GM19328 (cell line): ENCODE results near the gene PRRT3.
"Not testable (repeated sequence)": the region's sequence is repeated elsewhere in the genome, so short reads cannot be mapped to it uniquely, and the experiment has no call there.

ENCODE experiments used
- ATAC-seq: cut with Tn5 transposase; IDR thresholded peaks from one replicate; pipeline ENCODE4 v1.9.1; 2021; ENCODE audit warnings: mild to moderate bottlenecking, moderate library complexity; ENCODE audit not compliant: unreplicated experiment

PRRT3 gene

DNA sequence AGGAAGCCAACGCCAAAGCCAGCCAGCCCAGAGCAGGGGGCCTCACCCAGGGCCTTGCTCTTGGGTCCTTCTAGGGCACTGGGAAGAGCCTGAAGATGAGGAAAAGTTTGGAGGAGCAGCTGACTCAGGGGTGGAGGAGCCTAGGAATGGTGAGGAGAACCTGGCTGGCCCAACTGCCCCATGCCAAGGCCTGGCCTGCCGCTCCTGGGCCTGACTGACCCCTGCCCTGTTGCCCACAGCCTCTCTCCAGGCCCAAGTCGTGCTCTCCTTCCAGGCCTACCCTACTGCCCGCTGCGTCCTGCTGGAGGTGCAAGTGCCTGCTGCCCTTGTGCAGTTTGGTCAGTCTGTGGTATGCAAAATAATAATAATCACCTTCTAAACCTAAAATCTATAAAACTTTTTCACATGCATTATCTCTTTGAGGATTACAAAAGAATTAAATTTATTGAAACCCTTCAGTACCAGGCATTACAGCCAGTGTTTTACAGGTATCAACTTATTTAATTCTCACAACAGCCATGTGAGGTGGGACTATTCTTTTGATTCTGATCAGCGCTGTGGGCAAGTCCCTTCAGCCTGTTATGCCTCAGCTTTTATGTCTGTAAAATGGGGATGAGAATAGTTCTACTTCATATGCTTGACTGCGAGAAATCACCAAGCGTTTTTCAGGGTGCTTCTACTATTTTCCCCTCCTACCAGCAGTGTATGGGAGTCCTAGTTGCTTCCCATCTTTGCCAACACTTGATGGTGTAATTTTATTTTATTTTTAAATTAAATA, 33.8 kb downstream of the PRRT3 start:
- no peak for ATAC-seq

DNA sequence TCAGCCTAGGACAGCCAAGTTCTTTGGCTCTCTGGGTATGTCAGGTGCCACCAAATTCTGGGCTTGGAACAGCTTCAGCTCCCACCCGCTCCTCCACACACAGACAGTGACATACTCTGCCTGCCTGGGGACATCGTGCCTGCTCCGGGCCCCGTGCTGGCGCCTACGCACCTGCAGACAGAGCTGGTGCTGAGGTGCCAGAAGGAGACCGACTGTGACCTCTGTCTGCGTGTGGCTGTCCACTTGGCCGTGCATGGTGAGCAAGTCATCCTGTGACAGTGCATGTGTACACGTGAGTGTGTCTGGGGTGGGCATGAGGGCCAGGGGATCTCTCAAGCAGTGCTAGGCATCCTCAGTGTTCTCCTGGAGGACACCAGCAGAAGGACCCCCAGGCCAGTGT, 34.4 kb downstream of the PRRT3 start:
- ATAC-seq = no peak

DNA sequence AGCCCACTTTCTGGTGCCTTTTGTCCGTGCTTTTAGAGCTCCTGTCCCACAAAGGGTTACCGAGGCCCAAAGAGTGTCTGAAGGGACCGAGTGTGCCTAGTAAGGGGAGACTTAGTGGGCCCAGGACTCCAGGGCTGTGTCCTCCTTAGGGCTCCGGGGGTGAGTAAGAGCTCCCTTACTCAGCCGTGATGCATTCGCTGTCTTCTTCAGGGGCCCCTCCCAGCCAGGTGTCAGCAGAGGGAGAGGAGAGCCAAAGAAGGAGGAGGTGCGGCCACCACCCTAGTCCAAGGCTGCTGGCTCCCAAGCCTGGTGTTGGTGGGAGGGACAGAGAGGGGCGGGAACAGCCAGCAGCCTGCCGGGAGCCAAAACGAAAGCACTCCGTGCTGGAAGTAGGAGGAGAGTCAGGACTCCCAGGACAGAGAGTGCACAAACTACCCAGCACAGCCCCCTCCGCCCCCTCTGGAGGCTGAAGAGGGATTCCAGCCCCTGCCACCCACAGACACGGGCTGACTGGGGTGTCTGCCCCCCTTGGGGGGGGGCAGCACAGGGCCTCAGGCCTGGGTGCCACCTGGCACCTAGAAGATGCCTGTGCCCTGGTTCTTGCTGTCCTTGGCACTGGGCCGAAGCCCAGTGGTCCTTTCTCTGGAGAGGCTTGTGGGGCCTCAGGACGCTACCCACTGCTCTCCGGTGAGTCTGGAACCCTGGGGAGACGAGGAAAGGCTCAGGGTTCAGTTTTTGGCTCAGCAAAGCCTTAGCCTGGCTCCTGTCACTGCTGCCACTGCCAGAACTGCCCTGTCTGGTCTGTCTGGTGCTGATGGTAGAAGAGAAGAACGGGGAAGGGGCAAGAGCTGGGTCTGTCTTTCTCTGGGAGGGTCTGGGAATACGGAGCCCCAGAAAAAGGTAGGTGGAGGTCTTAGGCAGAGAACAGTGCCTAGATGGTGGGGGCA, 35.2 kb downstream of the PRRT3 start, which contains the start of gene IL17RC:
IL17RC (plus strand) TSS at position 365 of the 947 bp plus-strand sequence; CDS start at position 583, 218 bp downstream.
- ATAC-seq = no peak

DNA sequence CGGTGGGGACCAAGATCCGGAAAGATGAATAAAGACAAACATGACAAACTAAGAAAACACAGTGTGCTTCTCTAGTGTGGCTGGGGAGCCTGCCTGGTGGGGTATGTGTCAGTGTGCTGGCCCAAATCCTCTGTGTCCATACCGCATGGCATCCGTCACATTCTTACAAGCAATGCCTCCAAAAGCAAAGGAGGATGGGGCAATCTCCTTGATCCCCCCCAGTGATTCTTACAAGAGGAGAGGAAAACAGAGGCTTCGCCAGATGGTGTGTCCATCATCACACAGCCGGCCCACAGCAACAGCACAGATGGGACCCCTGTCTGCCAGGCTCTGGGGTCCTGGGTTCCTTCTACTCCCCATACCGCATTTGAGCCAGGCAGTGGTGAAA, 35.9 kb downstream of the PRRT3 start:
- no peak for ATAC-seq

DNA sequence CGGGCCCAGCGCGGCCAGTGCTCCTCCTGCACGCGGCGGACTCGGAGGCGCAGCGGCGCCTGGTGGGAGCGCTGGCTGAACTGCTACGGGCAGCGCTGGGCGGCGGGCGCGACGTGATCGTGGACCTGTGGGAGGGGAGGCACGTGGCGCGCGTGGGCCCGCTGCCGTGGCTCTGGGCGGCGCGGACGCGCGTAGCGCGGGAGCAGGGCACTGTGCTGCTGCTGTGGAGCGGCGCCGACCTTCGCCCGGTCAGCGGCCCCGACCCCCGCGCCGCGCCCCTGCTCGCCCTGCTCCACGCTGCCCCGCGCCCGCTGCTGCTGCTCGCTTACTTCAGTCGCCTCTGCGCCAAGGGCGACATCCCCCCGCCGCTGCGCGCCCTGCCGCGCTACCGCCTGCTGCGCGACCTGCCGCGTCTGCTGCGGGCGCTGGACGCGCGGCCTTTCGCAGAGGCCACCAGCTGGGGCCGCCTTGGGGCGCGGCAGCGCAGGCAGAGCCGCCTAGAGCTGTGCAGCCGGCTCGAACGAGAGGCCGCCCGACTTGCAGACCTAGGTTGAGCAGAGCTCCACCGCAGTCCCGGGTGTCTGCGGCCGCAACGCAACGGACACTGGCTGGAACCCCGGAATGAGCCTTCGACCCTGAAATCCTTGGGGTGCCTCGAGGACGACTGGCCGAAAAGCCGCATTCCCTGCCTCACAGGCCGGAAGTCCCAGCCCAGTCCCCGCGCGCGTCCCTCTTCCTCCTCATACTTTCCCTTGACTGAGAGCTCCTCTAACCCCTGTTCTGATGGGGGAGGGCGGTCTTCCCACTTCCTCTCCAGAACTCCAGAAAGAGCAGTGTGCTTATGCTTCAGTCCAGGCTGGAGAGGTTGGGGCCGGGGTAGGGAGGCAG, 36.7 kb downstream of the PRRT3 start:
- no peak for ATAC-seq

DNA sequence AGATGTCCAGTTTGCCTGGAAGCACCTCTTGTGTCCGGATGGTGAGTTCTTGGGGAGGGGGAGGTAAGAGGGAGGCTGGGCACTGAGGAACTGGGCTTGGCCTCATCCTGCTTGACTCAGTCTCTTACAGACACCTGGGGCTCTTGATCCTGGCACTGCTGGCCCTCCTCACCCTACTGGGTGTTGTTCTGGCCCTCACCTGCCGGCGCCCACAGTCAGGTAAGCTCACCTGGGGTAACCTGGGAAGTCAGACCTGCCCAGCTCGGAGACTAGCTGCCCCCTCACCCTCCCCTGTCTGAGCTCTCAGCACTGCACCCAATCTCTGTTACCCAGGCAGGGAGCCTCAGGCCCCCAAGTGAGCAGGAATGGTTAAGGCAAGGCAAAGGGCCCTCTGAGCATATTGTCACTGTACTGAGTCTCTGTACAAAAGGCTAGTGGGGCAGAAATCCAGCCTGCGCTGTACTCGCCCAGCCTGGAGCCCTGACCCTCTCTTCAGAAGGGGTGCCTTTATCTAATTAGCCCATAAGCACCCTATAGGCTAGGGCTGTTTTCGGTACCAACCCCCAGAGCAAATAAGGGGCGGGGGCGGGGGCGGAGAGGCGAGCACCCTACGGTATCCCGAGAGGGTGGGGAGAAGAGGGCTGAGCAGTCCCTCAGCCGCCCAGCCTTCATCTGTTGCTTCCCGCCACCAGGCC, 37.5 kb downstream of the PRRT3 start:
- no peak for ATAC-seq

DNA sequence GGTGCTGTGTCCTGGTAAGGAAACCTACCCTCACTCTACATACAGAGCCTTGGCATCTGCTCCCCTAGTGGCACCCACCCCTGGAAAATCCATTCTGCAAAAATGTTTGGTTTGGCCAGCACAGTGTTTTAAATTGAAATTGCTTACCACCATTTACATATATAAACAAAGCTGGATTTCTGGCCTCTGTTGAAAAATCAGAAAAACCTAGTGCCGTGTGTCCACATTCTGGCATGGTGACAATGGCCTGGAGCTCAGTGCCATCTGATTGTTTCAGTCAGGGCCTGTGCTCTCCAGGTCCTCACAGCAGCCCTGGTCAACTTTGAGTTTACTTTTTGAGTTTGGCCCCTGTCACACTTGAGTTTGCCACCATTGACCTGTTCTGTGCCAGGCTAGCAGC, 38.2 kb downstream of the PRRT3 start:
- no peak for ATAC-seq

DNA sequence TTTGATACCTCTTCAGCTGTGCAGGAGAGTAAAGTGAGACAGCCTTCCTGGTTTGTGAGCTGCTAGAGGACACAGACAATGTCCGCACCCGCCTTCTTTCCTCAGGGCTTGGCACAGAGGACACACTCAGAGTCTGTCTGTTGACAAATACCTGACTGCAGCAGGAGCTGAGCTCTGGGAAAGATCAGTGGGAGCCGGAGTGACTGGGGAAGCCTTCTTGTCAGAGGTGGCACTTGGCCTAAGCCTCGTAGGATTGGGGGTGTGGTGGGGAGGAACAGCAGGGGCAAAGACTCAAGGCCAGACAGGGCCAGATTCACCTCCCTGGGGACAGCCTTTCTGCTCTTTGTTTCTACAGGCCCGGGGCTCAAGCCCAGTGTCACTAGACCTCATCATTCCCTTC, 38.6 kb downstream of the PRRT3 start:
- no peak for ATAC-seq

DNA sequence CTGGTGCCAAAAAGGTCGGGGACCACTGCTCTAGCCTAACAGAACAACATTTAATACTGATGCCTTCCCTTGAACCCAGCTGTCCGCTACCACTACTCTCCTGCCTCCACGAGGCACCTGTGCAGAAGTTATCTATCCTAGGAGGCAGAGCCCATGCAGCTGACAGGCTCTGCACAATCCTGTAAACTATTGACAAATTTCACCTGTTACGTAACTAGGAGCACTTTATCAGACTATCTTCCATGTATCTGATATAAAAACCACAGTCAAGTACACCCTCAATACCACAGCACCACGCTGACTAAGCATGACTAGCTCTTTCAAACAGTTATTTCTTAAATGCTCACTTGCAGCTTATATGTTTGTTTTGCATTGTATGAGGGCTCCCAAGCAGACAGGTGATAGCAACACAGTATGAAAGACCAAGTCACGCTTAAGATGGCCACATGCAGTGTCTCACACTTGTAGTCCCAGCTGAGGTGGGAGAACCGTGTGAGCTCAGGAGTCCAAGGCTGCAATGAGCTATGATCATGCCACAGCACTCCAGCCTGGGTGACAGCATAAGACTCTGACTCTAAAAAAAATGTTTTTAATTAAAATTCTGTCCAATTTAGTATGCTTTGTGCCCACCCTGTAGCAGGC, 39.8 kb downstream of the PRRT3 start:
- ATAC-seq = no peak

DNA sequence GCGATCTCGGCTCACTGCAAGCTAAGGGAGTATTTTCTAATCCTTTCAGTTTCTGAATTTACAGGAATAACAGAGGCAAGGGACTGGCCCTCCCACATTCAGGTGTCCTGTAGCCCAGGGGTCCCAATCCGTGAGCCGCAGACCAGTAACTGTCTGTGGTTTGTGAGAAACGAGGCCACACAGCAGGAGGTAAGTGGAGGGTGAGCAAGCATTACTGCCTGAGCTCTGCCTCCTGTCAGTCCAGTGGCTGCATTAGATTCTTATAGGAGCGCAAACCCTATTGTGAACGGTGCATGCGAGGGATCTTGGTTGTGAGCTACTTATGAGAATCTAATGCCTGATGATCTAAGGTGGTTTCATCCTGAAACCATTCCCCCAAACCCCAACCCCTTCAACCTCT, 40.3 kb downstream of the PRRT3 start:
- ATAC-seq = no peak

DNA sequence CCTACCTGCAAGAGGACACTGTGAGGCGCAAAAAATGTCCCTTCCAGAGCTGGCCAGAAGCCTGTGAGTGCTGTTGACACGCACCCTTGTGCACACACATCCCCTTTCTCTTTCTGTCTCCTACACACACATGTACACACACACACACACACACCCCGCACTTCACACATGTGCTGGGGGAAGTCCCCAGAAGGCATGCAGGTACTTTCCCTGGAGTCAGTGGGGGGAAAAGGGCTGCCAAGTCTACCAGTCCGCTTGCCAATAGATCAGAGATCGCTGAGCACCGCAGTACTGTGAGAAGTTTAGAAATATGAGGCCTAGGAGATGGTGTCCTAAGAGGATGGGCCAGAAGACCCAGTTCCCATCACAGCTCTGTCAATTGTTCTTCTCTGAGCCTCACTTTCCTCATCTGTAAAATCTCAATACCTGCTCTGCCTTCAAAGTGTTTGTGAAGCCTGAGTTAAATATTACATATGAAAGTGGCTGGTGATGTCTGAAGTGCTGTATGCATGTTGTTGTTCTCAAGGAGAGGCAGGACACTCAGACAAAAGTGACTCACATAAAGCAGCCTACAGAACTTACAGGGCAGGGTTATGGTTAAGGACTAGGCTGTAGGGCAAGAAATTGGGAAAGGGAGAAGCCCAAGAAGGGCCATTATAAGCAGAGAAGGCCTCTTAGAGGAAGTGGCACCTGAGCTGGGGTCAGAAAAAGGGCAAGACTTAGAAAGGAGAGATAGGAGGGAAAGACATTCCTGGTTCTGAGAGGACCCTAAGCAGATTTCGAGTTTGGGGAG, 42.8 kb downstream of the PRRT3 start:
- ATAC-seq = no peak

DNA sequence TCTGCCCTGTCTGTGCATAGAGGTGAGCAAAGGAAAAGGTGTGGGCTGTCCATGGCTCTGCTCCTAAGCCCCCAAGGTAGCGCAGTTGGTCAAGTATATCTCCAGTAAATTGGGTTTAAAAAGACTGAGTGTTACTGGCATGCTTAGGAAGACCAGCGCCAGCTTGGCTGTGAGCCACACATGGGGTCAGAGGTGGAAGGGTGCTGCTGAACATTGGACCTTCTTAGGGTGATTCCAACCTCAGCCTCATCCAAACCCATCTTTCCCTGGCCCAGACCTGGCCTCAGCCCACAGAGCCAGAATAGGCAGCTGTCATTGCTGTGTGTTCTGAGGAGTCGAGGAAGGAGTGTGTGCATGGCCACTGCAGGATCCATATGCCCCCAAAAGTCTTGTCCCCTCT, 43.9 kb downstream of the PRRT3 start:
- ATAC-seq = no peak

DNA sequence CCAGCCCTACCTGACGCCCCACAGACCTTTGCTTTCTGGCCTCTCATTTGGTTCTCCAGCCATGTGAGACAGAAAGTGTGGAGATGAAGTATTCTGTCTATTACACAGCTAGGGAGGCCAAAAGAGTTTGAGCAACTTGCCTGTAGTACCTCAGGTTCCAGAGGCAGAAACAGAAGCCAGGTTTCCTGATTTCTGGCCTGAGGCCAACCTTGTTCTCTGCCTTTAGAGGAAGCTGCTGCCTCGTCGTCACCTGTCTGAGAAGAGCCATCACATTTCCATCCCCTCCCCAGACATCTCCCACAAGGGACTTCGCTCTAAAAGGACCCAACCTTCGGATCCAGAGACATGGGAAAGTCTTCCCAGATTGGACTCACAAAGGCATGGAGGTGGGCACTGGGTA, 45.7 kb downstream of the PRRT3 start:
- no peak for ATAC-seq

DNA sequence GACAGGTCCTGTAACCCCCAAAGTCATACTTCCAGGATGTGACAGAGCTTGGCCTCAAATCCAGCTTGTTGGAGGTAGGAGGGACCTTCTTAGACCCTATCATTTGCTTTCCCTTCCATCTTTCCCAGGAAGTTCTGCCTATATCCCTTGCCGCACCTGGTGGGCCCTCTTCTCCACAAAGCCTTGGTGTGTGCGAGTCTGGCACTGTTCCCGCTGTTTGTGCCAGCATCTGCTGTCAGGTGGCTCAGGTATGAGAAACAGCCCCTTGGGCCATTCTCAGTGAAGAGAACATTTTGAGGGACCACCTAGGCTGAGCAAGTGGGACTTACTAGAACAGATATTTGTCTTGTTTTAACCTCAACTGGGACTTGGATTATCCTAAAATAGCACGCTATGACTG, 48.3 kb downstream of the PRRT3 start:
- ATAC-seq = no peak

DNA sequence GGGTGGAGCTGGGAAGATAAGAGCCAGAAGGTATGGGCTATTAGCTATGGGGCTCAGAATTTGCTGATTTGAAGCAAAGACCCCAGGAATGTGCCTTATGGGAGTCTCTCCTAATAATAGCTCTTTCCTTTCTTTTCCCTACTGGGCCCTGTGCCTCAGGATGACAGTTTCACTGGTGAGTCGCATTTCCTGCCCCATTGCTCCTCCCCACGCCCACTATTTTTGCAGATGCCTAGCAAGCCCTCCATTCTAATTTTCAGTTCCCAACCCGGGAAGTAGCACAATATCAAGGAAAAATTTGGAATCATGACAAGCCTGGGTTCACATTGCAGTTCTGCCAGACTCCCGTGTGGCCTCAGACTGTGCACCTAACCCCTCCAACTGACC, 49.0 kb downstream of the PRRT3 start:
- ATAC-seq = no peak

DNA sequence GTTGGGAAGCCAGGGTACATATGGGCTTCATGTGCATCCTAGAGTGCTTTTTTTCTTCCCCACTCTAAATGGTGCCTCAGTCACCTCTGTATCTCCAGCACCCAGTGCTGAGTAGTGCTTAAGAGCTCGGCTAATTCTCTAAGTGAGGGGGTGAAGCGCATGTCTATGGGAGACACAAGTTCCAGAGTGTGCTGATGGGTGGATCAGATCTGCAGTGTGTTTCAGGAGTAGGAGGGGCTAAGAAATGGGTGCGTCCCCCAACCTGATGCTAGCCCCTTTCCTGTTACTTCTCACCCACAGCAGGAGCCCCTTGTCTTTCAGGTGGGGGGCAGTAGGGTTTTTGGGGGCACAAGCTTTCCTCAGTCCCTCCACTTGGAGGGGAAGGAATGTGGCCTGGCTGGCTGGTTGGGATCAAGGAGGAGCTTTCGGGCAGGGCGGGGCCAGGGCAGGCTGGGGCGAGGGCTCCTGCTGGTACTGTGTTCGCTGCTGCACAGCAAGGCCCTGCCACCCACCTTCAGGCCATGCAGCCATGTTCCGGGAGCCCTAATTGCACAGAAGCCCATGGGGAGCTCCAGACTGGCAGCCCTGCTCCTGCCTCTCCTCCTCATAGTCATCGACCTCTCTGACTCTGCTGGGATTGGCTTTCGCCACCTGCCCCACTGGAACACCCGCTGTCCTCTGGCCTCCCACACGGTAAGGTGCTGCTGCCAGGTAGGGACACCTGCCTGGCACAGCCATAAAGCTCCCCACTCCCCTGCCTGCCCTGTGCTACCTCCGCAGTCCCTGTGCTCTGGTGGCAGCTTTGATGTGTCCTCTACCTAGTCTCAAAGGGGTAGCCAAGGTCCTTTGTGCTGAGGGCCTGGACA, 49.6 kb downstream of the PRRT3 start, which contains the start of gene IL17RE:
IL17RE (plus strand) TSS at position 477 of the 866 bp plus-strand sequence; CDS start at position 562, 85 bp downstream.
- no peak for ATAC-seq

DNA sequence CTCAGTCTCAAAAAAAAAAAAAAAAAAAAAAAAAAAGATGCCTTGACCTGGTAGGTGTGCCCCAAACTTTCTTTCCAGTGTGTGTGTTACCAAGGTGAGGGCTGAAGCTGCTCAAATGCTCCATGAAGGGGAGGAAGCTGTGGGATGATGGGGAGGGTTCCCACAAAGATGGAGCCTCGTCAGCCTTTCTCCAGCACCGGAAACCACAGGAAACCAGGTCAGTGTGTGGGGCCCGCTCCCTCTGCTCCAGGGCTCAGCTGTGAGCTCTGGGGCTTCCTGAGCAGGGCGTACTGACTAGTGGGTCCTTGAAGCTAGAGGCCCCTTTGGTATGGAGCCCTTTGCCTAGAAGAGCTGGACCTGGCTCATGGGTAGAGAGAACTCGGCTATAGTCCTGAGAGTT, 50.2 kb downstream of the PRRT3 start:
- ATAC-seq = no peak

DNA sequence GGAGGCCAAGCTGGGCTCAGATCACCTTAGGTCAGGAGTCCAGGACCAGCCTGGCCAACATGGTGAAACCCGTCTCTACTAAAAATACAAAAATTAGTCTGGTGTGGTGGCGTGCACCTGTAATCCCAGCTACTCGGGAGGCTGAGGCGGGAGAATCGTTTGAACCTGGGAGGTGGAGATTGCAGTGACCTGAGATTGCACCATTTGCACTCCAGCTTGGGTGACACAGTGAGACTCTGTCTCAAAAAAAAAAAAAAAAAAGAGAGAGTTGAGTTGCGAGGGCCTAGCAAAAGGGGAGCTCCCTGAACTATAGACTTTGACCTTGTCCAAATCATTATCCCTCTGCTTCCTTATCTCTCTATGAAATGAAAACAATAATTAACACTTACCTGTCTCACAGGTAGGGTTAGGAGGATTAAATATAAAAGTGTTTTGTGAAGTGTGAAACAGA, 51.2 kb downstream of the PRRT3 start:
- not testable (repeated sequence) for ATAC-seq
